ENCODE data around the gene NOS1AP.

NOS1AP gene

GRCh38 chr1:162388615-162389014, 319.1 kb downstream of the NOS1AP start:
- Mint-ChIP-seq H3K27ac (no peak overlapping the region), H3K27me3 (no peaks in the 10 kb centered on the region), H3K4me3 (no peak overlapping the region), H3K36me3 (no peaks in the 10 kb centered on the region), H3K4me1 (peaks cover 18% of the 10 kb centered on the region), H3K9me3 (no peaks in the 10 kb centered on the region)
- no peak for ATAC-seq

GRCh38 chr1:162389021-162389818, 319.7 kb downstream of the NOS1AP start:
- no peak for ATAC-seq

GRCh38 chr1:162389971-162390370, 320.5 kb downstream of the NOS1AP start:
- no peak overlapping the region for H3K27ac Mint-ChIP-seq
- H3K9me3 Mint-ChIP-seq, result no peaks in the 10 kb centered on the region
- no peak overlapping the region for H3K4me3 Mint-ChIP-seq
- no peaks in the 10 kb centered on the region for H3K36me3 Mint-ChIP-seq
- ATAC-seq, result no peak
- H3K27me3 Mint-ChIP-seq, result no peaks in the 10 kb centered on the region
- H3K4me1 Mint-ChIP-seq, result peaks cover 18% of the 10 kb centered on the region

More at GRCh38 chr1:162389021-162389818, 319.7 kb downstream of the NOS1AP start:
- Mint-ChIP-seq H3K4me1 (peaks cover 18% of the 10 kb centered on the region), H3K36me3 (no peaks in the 10 kb centered on the region), H3K27ac (no peak overlapping the region), H3K9me3 (no peaks in the 10 kb centered on the region), H3K4me3 (no peak overlapping the region), H3K27me3 (no peaks in the 10 kb centered on the region)

- H3K9me3 Mint-ChIP-seq, result no peaks in the 10 kb centered on the region
- no peaks in the 10 kb centered on the region for H3K36me3 Mint-ChIP-seq
- H3K27me3 Mint-ChIP-seq, result no peaks in the 10 kb centered on the region
- no peak for ATAC-seq
- no peak overlapping the region for H3K4me3 Mint-ChIP-seq
- H3K27ac Mint-ChIP-seq, result no peak overlapping the region
- H3K4me1 Mint-ChIP-seq, result peaks cover 18% of the 10 kb centered on the region
Measured at GRCh38 chr1:162390396-162391185, 321.1 kb downstream of the NOS1AP start.

- Mint-ChIP-seq H3K27ac (no peak overlapping the region), H3K4me1 (peaks cover 18% of the 10 kb centered on the region), H3K36me3 (no peaks in the 10 kb centered on the region), H3K4me3 (no peak overlapping the region), H3K9me3 (no peaks in the 10 kb centered on the region), H3K27me3 (peaks cover 3% of the 10 kb centered on the region)
- ATAC-seq, result no peak
Measured at GRCh38 chr1:162391790-162392563, 322.5 kb downstream of the NOS1AP start.

GRCh38 chr1:162396201-162396906, 326.9 kb downstream of the NOS1AP start:
- Mint-ChIP-seq H3K27me3 (peaks cover 31% of the 10 kb centered on the region), H3K4me3 (no peak overlapping the region), H3K9me3 (no peaks in the 10 kb centered on the region), H3K36me3 (no peaks in the 10 kb centered on the region), H3K27ac (no peak overlapping the region), H3K4me1 (peaks cover 7% of the 10 kb centered on the region)
- peak; percentile 50 for ATAC-seq

GRCh38 chr1:162397039-162397448, 327.6 kb downstream of the NOS1AP start:
- Mint-ChIP-seq H3K4me1 (peaks cover 2% of the 10 kb centered on the region), H3K4me3 (no peak overlapping the region), H3K27me3 (peaks cover 35% of the 10 kb centered on the region), H3K27ac (no peak overlapping the region), H3K9me3 (no peaks in the 10 kb centered on the region), H3K36me3 (no peaks in the 10 kb centered on the region)
- peak; percentile 8 for ATAC-seq

- Mint-ChIP-seq H3K27ac (no peak overlapping the region), H3K4me1 (no peaks in the 10 kb centered on the region), H3K27me3 (peaks cover 43% of the 10 kb centered on the region), H3K36me3 (no peaks in the 10 kb centered on the region), H3K4me3 (no peak overlapping the region), H3K9me3 (no peaks in the 10 kb centered on the region)
- no peak for ATAC-seq
Measured at GRCh38 chr1:162397943-162398560, 328.6 kb downstream of the NOS1AP start.

- Mint-ChIP-seq H3K36me3 (no peaks in the 10 kb centered on the region), H3K27me3 (peaks cover 43% of the 10 kb centered on the region), H3K4me3 (no peak overlapping the region), H3K4me1 (no peaks in the 10 kb centered on the region), H3K9me3 (no peaks in the 10 kb centered on the region), H3K27ac (no peak overlapping the region)
- ATAC-seq, result no peak
Measured at GRCh38 chr1:162398999-162399580, 329.6 kb downstream of the NOS1AP start.

GRCh38 chr1:162400790-162401355, 331.4 kb downstream of the NOS1AP start:
- Mint-ChIP-seq H3K9me3 (no peaks in the 10 kb centered on the region), H3K36me3 (no peaks in the 10 kb centered on the region), H3K4me1 (no peaks in the 10 kb centered on the region), H3K27me3 (peaks cover 43% of the 10 kb centered on the region), H3K4me3 (no peak overlapping the region), H3K27ac (no peak overlapping the region)
- no peak for ATAC-seq

- Mint-ChIP-seq H3K36me3 (no peaks in the 10 kb centered on the region), H3K9me3 (no peaks in the 10 kb centered on the region), H3K4me3 (no peak overlapping the region), H3K27ac (no peak overlapping the region), H3K4me1 (no peaks in the 10 kb centered on the region), H3K27me3 (peaks cover 20% of the 10 kb centered on the region)
- no peak for ATAC-seq
Measured at GRCh38 chr1:162404550-162405160, 335.2 kb downstream of the NOS1AP start.

GRCh38 chr1:162405800-162406199, 336.3 kb downstream of the NOS1AP start:
- Mint-ChIP-seq H3K36me3 (no peaks in the 10 kb centered on the region), H3K4me3 (no peak overlapping the region), H3K27me3 (peaks cover 26% of the 10 kb centered on the region), H3K27ac (no peak overlapping the region), H3K9me3 (no peaks in the 10 kb centered on the region), H3K4me1 (no peaks in the 10 kb centered on the region)
- ATAC-seq, result no peak

GRCh38 chr1:162406811-162407210, 337.3 kb downstream of the NOS1AP start:
- Mint-ChIP-seq H3K27me3 (peaks cover 33% of the 10 kb centered on the region), H3K27ac (no peak overlapping the region), H3K36me3 (no peaks in the 10 kb centered on the region), H3K4me1 (no peaks in the 10 kb centered on the region), H3K9me3 (no peaks in the 10 kb centered on the region), H3K4me3 (no peak overlapping the region)
- no peak for ATAC-seq

All from stimulated activated memory B cell treated with anti-CD40 and anti-IgM and Interleukin-4, amounts not matched to agents 10 μg/mL and 1 μg/mL and 100 μg/mL, for 72 hours (primary cell).